ENCODE results near the gene NTN5.

The NTN5 gene

DNA sequence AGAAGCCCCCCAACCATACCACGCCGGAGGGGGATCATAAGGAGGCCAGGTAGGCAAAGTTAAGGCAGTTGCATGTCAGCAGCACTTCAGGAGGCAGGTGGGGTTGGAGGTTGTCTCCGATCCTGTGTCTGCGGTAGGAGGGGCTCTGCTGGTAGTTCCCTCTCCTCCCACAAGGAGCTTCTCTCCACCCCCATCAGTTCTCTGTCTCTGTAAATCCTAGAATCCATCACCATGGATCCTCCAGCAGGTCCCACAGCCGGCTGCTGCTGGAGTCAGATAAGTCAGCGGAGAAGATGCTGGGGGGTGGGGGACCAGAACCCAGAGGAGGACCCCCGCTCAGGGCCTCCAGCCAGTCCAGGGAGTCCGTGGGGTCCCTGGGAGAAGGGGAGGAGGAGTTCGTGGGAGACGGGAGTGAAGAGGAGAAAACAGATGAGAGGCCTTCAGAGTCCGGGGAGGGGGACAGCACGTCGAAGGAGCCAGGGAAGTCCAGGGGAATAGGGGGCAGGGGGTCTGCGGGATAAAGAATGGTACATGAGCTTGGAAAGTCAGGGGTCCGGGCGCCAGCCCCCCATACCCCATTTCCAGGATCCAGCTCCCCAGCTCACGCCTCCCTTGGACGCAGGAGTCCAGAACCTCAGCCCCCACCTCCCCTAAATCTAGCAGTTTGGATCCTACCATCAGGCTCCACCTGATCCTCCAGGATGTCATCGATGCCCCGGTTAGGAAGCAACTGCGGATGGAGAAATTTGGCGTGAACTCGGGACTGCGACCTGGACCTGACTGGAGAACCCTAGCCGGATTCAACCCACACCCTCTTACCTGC is 40.4 kb upstream of the NTN5 start:
- DNase-seq (ENCODE audit: low read depth) = peak; percentile 30
- peak overlapping the region; percentile 97 for H3K4me3 ChIP-seq (ENCODE audit: low read depth, low read length)
- TF ChIP-seq, protein P1, sequence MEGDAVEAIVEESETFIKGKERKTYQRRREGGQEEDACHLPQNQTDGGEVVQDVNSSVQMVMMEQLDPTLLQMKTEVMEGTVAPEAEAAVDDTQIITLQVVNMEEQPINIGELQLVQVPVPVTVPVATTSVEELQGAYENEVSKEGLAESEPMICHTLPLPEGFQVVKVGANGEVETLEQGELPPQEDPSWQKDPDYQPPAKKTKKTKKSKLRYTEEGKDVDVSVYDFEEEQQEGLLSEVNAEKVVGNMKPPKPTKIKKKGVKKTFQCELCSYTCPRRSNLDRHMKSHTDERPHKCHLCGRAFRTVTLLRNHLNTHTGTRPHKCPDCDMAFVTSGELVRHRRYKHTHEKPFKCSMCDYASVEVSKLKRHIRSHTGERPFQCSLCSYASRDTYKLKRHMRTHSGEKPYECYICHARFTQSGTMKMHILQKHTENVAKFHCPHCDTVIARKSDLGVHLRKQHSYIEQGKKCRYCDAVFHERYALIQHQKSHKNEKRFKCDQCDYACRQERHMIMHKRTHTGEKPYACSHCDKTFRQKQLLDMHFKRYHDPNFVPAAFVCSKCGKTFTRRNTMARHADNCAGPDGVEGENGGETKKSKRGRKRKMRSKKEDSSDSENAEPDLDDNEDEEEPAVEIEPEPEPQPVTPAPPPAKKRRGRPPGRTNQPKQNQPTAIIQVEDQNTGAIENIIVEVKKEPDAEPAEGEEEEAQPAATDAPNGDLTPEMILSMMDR (IDR thresholded peaks at IDR 0.05; ENCODE audit: insufficient read depth, low read depth, low read length, missing control alignments) = no peak

DNA sequence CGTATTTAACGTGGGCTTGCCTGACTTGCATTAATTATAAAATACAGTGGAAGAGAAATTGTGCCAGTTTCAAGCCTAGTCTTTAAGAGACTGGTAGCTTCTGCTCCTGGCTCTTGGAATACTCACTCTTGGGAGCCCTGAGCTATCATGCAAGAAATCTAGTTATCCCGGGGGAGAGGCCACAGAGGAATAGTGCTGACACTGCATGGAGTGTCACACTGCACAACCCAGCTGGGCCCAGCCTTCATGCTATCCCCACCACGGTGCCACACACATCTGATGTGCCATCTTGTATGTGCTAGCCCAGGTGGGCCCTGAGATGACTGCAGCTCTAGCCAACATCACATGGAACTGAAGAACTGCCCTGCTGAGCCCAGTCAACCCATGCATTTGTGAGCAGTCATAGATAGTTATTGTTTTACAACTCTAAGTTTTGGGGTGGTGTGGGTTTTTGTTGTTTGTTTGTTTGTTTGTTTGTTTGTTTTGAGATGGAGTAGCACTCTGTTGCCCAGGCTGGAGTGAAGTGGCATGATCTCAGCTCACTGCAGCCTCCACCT is 38.4 kb upstream of the NTN5 start:
- TF ChIP-seq, protein P1 (IDR thresholded peaks at IDR 0.05; ENCODE audit: insufficient read depth, low read depth, low read length, missing control alignments) = no peak
- no peak for DNase-seq (ENCODE audit: low read depth)
- H3K4me3 ChIP-seq (ENCODE audit: low read depth, low read length) = no peak overlapping the region

DNA sequence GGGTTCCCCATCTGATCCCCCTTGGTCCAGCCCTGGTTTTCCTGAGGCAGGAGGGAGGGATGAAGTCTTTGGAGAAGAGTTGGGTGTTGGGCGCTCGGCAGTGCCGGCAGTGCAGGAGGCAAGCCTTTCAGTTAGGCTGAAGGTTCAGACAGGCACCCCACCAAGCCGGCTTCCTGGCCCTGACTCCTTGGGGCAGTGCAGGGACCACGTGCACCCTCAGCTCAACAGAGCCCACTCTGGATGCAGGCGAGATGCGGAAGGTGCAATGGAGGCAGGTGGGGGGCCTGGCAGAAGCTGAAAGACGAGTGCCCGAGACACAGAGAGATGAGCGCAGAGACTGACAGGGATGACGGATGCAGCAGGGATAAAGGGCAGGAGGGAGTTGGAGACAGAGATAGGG is 35.7 kb upstream of the NTN5 start:
- no peak for DNase-seq (ENCODE audit: low read depth)
- H3K4me3 ChIP-seq (ENCODE audit: low read depth, low read length) = no peak overlapping the region
- TF ChIP-seq, protein P1 (IDR thresholded peaks at IDR 0.05; ENCODE audit: insufficient read depth, low read depth, low read length, missing control alignments) = no peak

DNA sequence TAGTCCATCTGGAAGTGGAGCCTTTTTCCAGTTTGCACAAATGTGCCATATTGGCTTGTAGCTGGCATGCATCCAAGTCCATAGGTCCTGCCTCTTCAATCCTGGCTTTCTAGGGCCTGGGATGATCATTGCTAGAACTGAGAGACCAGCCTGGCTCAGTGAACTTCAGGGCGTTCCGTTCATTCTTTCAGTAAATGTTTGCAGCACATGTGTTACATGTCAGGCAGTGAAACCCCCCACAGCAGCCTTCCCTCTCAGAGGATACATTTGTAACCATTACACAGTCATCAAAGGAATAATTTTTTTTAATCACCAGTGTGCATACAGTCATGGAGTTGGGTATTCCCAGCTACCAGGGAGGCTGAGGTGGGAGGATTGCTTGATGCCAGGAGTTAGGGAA is 32.6 kb upstream of the NTN5 start:
- TF ChIP-seq, protein P1 (IDR thresholded peaks at IDR 0.05; ENCODE audit: insufficient read depth, low read depth, low read length, missing control alignments) = no peak
- no peak for DNase-seq (ENCODE audit: low read depth)
- no peak overlapping the region for H3K4me3 ChIP-seq (ENCODE audit: low read depth, low read length)

DNA sequence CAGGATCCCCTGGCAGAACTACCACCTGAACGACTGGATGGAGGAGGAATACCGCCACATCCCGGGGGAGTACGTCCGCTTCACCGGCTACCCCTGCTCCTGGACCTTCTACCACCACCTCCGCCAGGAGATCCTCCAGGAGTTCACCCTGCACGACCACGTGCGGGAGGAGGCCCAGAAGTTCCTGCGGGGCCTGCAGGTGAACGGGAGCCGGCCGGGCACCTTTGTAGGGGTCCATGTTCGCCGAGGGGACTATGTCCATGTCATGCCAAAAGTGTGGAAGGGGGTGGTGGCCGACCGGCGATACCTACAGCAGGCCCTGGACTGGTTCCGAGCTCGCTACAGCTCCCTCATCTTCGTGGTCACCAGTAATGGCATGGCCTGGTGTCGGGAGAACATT is 30.5 kb upstream of the NTN5 start:
- no peak for DNase-seq (ENCODE audit: low read depth)
- TF ChIP-seq, protein P1 (IDR thresholded peaks at IDR 0.05; ENCODE audit: insufficient read depth, low read depth, low read length, missing control alignments) = no peak
- no peak overlapping the region for H3K4me3 ChIP-seq (ENCODE audit: low read depth, low read length)

DNA sequence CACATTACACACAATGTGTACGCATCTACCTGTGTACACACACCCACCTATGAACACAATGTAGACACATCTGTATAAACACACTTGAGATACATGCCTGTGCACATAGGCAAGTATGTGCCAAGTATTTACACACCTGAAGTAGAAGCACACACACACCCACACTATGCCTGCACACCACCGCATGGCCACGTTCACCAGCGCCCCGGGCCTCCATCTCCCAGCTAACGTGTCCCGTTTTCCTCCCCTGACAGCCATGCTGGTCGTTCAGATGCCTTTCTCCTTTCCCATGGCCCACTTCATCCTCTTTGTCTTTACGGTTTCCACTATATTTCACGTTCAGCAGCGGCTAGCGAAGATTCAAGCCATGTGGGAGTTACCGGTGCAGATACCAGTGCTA is 29.9 kb upstream of the NTN5 start:
- TF ChIP-seq, protein P1 (IDR thresholded peaks at IDR 0.05; ENCODE audit: insufficient read depth, low read depth, low read length, missing control alignments) = no peak
- no peak for DNase-seq (ENCODE audit: low read depth)
- no peak overlapping the region for H3K4me3 ChIP-seq (ENCODE audit: low read depth, low read length)
